GM21529 (cell line): ENCODE measurements around the gene CDK11B.

ENCODE experiments used
- ATAC-seq: cut with Tn5 transposase; IDR thresholded peaks from one replicate; pipeline ENCODE4 v1.9.1; 2021; ENCODE audit not compliant: unreplicated experiment

Gene CDK11B

DNA sequence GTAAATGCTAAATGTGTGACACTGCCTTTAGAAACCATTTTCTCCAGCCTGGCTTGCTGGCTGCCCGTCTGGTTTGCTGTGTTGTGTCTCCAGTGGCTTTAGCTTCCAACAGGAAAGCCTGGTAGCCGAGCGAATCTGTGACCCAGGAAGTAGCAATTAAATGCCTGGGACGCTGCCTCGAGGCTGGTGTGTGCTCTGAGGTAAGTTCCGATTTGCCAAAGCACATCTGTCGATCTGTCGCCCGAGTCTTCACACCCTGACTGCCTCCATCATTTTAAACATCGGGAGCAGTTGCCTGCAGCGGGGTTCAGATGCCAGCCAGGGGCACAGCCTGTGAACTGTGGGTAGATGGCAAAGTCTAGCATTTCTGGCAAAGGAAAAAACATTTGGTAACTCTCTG lies 41.3 kb downstream of the CDK11B start:
- no peak for ATAC-seq

DNA sequence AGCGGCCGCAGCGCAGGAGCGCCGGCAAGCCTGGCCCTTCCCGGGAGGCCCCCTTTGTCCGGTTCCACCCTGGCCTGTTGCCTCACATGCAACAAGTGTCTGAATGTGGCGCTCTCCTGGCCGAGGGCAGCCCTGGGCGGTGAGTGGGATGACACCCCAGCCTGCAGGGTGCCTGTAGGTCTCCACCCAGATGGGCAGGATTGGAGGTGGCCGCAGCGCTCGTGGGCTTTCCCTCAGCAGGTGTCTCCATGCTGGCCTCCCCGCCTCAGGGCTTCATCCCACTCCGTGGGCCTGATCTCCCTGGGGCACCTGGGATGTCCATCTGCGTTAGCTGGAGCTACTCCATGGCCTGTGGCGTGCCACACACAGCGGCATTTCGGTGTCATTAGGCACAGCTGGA lies 42.0 kb downstream of the CDK11B start:
- ATAC-seq, result no peak

DNA sequence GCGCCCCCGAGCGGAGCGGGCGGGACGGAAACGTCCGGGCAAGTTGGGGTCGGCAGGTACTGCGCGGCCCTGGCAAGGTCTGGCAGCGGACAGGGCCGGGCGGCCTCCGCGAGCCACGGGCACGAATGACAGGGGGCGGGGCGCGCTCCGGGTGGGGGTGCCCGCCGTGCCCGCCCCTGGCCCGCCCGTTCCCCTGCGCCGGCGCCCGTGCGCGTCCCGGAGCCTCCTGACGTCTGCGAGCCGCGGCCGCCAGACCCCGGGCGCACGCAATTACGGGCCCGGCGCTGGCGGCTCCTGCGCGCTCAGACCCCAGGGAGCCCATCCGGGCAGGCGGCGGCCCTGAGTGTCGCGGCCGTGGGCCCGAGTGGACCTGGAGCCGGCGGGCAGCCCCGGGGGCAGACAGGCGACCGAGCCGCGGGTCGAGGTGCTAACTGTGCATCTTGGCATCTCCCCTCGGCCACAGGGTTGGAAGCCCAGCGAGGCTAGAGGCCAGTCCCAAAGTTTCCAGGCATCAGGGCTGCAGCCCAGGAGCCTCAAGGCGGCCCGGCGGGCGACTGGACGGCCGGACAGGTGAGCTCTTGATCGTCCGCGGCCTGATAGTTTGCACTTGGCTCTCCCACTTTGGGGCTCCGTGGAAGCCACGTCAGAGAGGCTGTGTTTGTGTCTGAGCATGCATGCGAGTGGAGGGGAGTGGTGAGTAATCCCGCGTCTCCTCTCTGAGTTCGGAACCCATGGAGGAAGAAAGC lies 42.6 kb downstream of the CDK11B start:
- peak; percentile 22 for ATAC-seq

DNA sequence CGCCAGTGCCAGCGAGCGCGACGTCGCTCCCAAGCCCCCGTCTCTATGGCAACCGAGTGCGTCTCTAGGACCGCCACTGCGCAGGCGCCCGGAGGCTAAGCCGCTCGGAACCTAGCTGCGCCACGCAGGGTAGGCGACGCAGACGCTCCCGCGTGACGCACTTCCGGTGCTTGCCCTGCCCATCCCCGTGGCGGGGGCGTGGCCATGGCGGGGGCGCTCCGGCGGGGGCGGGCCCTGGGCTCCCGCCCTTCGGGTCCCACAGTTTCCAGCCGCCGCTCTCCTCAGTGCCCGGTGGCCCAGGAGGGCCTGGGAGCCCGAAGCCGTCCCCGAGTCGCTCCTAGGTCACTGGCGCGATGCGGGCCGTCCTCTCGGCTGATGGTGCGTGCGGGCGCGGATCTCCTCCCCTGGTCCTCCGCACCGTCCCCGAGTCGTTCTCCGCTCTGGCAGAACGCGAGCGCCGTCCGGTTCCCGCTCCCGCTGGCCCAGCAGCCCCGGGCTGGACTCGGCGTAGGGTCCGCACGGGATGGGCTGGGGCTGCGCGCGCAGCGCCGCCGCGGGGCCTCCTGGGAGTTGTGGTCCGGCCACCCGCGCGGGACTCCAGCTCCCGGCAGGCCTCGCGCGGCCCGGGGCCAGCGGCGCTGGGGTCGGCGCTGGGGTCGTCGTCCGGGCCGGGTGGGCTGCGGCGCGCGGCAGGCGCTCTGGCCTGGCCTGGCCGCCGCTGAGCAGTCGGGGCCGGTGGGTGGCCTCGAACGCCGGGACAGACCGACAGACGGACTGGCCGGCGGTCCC lies 43.4 kb downstream of the CDK11B start, which contains the start of gene MIB2:
TSS of gene MIB2 (plus strand) at position 245 of the 789 bp plus-strand sequence. CDS start 7,953 bp downstream, outside the sequence.
- peak; percentile 82 for ATAC-seq

DNA sequence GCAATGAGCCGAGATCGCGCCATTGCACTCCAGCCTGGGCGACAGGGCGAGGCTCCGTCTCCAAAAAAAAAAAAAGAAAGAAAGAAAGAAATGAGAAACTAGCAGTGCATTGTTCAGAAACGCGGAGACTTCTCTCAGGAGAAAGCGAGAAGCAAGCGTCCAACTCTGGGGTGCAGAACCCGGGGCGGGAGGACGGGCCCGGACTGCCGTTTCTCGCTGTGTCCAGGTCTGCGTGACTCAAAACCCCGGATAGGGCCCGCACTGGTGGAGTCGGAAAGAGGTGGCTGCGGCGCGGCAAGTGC lies 43.9 kb downstream of the CDK11B start:
- no peak for ATAC-seq

DNA sequence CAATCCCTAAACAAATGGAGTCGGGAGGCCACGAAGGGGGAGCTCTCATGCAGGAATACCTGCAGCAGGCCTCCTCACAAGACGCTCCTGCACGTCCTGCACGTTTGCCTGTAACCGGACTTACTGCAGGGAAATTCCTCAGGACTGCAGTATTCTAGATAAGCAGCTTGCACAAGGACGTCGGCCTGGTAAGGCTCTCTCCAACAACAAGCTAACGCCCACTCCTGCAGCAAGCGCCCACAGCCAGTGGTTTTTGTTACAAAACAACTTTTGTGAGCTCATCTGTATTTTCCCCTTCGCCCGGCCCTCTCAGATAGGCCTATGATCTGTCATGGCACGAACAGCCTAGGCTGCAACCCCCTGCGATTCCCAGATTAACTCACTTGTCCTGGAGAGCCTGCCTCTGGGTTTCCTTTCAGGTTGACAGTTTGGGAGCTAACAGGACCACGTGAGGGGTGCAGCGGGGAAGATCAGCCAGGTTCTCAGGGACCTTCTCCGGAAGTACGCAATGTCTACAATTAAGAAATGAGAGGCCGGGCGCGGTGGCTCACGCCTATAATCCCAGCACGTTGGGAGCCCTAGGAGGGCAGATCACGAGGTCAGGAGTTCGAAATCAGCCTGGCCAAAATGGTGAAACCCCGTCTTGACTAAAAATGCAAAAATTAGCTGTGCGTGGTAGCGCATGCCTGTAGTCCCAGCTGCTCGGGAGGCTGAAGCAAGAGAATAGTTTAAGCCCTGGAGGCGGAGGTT lies 44.4 kb downstream of the CDK11B start:
- ATAC-seq, result no peak

DNA sequence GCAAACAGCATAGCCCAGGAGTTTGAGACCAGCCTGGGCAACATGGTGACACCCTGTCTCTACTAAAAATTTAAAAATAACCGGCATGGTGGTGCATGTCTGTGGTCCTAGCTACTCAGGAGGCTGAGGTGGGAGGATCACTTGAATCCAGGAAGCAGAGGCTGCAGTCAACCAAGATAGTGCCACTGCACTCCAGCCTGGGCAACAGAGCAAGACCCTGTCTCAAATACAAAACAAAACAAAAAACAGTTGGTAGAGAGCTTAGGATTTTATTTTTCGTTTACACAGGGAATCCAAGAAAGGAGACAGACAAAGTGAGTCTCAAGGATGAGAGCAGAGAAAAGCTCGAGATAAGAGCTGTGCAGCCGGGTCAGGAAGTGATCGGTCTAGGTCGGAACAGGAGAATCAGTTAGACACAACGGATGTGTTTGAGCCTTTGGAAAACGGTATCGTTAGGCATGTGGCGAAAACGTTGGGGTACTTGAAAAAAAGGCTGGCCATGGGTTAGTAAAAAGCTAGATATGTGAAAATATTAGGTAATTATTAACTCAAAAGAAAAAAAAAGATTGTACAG lies 45.2 kb downstream of the CDK11B start:
- no peak for ATAC-seq

DNA sequence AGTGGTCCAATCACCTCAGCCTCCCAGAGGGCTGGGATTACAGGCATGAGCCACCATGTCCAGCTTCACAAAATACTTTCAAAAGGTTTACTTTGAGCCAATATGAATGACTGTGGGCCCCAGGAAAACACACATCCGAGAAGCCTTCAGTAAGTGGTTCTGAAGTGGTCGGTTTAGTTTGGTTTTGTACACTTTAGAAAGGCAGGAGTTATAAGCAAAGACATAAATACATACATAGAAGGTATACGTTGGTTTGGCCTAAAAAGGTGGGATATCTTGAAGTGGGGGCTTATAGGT lies 46.8 kb downstream of the CDK11B start:
- ATAC-seq, result no peak

DNA sequence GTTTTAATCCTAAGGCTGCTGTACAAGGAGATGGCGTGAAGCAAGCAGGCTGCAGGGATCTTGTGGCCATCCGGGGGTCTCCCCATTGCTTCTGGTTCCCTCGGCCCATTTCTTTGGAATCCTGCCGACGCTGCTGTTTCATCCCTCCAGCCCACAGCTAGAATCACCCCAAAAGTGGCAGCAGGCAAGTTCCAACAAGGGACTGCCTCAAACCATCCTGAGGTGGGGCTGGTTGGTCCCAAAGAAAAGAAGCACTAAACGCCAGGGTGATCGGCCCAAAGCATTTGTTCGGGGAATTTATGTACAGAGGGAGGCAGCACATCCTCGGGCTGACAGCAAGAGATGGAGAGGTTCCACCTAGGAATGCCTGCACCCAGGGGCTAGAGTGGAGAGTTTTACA lies 48.0 kb downstream of the CDK11B start:
- no peak for ATAC-seq

DNA sequence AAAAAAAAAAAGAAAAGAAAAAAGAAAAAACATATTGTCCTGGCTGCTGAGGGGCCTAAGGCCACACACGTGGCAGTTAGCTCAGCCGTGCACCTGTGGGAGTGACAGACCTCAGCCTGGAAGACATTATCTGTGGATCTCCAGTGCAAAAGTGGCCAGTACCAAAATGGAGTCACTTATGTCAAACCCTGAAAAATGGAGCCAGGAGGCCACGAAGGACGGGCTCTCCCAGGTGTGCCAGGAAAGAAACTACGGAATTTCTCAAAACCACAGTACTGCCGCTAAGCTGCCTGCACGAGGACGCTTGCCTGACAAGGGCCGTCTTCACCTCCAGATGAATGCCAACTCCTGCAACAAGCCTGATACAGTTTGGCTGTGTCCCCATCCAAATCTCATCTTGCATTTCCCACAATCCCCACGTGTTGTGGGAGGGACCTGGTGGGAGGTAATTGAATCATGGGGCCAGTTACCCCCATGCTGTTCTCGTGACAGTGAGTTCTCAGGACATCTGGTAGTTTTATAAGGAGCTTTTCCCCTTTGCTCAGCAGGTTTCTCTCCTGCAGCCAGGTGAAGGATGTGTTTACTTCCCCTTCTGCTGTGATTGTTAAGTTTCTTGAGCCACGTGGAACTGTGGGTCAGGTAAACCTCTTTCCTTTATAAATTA lies 48.9 kb downstream of the CDK11B start:
- no peak for ATAC-seq

DNA sequence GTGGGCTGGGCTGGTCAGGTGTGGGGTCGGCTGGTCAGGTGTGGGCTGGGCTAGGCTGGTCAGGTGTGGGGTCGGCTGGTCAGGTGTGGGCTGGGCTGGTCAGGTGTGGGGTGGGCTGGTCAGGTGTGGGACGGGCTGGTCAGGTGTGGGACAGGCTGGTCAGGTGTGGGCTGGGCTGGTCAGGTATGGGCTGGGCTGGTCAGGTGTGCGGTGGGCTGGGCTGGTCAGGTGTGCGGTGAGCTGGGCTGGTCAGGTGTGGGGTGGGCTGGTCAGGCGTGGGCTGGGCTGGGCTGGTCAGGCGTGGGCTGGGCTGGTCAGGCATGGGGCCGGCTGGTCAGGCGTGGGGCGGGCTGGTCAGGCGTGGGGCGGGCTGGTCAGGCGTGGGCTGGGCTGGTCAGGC lies 52.6 kb downstream of the CDK11B start:
- no peak for ATAC-seq

DNA sequence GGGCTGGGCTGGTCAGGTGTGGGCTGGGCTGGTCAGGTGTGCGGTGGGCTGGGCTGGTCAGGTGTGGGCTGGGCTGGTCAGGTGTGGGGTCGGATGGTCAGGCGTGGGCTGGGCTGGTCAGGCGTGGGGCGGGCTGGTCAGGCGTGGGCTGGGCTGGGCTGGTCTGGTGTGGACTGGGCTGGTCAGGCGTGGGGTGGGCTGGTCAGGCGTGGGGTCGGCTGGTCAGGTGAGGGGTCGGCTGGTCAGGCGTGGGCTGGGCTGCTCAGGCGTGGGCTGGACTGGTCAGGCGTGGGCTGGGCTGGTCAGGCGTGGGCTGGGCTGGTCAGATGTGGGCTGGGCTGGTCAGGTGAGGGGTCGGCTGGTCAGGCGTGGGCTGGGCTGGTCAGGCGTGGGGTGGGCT lies 53.1 kb downstream of the CDK11B start:
- no peak for ATAC-seq

DNA sequence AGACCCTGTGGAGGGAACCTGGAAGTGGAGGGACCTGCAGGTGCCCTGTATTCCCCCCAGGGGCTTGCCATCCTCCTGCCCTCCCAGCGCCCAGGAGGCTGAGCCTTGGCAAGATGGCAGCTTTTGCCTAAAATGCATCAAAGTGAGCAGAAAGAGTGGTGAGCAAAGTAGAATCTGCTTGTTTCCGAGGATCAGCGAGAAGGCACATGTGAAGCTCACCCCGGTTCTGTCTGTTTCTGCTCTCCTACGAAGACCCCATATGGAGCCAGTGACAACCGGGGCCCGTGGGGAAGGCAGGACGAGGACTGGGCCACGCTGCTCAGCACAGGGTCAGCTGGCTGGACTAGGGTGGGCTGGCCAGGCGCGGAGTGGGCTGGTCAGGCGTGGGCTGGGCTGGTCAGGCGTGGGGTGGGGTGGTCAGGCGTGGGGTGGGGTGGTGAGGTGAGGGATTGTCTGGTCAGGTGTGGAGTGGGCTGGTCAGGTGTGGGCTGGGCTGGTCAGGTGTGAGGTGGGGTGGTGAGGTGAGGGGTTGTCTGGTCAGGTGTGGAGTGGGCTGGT lies 53.7 kb downstream of the CDK11B start:
- no peak for ATAC-seq

DNA sequence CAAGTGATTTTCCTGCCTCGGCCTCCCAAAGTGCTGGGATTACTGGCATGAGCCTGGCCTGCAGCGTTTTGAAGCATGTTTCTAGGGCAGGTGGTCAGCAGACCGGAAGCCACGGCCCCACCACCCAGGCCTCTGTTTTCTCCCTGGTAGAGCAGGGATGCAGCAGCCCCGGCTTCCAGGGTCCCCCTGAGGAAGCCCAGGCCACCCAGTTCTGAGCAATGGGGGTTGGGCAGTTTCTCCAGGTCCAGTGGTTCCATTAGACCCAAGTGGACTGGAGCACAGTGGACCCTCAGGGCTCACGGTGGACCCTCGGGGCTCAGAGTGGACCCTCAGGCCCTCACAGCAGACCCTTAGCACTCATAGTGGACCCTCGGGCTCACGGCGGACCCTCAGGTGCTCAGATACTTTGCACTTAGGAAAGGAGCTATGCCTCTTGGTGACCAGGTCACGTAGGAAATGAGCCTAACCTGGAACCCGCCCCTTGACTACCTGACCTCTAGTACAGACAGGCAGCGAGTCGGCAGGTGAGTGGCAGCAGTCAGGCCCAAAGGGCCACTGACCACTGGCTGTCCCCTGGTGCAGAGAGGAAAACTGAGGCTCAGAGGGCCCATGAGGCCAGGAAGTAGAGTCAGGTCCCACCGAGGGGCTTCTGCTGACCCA lies 54.3 kb downstream of the CDK11B start:
- ATAC-seq, result no peak

DNA sequence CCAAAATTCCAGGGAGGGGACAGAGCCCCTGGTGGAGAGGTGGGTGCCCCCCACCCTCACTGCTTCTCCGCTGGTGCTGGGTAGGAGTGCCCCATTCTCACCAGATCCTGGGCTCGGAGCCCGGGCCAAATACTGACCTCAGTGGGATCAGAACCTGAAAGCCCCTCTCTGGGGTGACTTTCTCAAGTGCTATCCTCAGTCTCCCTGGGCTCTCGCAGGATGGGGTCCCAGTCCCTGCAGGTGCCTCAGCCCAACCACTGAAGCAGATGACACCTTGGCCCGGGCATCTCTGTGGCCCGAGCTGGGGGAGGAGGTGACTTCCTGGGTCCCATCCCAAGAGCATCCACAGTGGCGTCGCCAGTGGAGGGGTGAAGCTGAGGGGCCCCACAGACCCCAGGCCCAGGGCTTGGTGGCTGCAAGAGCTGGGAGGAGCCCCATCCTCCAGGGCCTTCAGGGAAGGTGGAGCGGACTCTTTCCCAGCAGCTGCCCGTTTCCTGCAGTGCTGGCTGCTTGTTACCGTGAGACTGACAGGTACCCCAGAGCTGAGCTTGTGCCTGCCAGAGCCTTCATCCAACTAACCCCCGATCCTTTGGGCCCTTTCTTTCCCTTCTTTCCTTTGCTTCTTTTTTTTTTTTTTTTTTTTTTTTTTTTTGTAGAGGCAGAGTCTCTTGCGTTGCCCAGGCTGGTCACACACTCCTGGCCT lies 55.0 kb downstream of the CDK11B start:
- ATAC-seq, result no peak

DNA sequence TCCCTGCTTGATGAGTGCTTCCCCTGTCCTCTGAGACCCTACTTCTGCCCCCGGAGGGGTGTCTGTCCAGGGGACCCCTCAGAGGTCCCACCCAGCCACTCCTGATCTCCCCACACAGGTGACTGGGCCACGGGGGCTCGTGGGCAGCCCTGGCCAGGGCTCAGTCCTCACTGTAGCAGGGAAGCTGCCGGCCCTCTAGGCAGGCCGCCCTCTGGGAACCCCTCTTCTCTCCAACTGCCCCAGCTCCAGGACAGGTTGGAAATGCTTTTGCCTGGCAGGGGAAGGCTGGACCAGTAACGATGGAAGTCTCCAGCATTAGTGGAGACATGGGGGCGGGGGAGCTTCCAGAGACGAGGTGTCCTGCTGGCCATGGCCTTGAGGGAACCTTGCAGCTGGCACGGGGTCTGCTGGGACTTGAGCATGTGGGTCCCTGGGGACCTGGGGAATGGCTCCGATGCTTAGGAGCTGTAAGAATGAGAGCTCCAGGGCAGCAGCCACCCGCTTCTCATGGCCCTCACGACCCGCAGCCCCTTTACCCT lies 55.8 kb downstream of the CDK11B start:
- ATAC-seq, result no peak

DNA sequence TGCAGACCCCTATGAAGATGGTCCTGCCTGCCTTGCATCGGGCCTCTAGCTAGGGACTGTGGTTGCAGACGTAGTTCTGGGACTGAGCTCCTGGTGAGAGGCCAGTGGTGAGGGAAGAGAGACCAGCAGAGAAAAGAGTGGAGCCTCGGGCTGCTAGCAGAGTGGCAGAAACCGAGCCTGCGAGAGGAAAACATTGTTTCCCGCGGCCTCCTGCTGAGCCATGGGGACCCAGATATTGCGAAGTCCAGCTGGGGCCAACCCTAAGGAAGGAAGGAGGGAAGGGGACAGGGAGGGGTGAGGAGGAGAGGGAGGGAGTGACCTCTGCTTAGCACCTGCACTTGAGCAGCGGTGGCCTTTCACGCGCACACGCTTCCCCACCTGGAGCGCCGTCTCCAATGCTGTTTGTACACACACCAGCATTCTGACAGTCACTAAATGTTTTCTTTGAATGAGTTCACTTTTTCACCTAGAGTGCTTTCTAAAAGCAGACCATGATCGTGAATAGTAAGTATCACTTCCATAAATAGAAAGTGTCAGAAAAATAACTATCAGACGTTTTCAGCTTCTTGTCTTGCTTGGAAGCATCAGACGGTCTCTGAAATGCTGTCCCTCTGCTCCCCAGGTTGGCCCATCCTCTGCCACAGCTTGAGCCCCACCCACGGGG lies 56.4 kb downstream of the CDK11B start:
- no peak for ATAC-seq

DNA sequence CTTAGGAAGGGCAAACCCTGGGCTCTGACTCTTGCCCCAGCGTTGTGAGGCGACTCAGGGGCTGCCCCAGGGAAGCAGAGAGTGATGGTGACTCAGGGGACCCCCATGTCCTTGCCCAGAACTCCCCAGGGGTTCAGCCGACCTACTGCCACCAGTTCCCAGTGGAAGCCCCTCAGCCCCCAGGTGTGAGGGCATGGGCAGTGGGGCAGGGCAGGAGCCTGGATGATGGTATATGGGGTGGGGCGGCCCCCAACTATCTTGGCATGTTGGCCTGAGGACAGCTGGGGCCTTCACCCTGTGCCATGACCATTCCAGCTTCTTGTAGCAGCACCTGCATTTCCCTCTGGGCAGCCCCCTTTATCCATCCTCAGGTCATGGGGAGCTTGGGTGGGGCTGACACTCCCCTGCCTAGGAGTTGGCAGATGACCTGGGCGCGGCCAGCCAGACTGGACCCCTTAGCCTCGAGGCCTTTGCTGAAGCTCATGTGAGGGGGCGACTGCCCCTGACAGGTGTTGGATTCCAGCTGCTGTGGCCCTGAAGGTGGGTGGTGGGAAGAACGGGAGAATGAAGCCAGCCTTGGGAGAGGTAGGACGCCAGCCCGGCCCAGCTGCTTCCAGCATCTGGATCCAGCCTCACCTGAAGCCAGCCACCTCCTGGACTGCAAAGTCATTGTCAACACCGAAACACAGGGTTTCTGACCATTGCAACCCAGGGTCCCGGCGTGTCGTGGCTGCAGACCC lies 57.1 kb downstream of the CDK11B start:
- no peak for ATAC-seq
